Hippocampal formation (tissue), 2 donors: ENCODE results near the gene CLCA1.

Experiments
- DNase-seq, 2 donors: peaks; one replicate each; lab custom pipeline; 2025; lab: John Stamatoyannopoulos, UW

CLCA1 gene

GRCh38 chr1:86546787-86547221 is 78.1 kb downstream of the CLCA1 start, which contains the start of gene CLCA4:
Gene CLCA4 (plus strand): TSS chr1:86547078. CDS start chr1:86547120, 42 bp downstream.
- peak in 1 of 2 donors; percentile 90 for DNase-seq

- DNase-seq = no peak
These were observed 80.1 kb downstream of the CLCA1 start for GRCh38 chr1:86548839-86549238.
